AG04450 (cell line): ENCODE results near the gene LONP1. TPM values are rescaled to one million over a fixed set of nuclear protein-coding genes. Genes with fewer than 3 reads are reported as not detected.
"Not testable (repeated sequence)": the region's sequence is repeated elsewhere in the genome, so short reads cannot be mapped to it uniquely, and the experiment has no call there.

Experiments used
- CTCF ChIA-PET: fragments of 300-600, 350-600 bp; formaldehyde crosslinking; extraction: SDS; loops from one replicate; lab custom pipeline; 2022; ENCODE audit warnings: antibody characterized with exemption, inconsistent platforms; lab: Charles Lee
- POLR2A ChIA-PET: fragments of 350-600 bp; formaldehyde crosslinking; extraction: SDS; loops from one replicate; lab custom pipeline; 2021; ENCODE audit warnings: antibody characterized with exemption, inconsistent platforms; lab: Yijun Ruan, JAX
- DNase-seq: peaks from one replicate; pipeline ENCODE4 v3.0.0-alpha.2; 2011; ENCODE audit warnings: low read depth, low spot score
- H3K27ac ChIP-seq: one replicate; pipeline ENCODE4 v1.5.1; 2012; ENCODE audit warnings: low read depth, low read length, control low read depth
- H3K27me3 ChIP-seq: one replicate; pipeline ENCODE4 v1.6.0; 2012; ENCODE audit warnings: low read length; ENCODE audit not compliant: control insufficient read depth, insufficient read depth
- H3K4me3 ChIP-seq: 2 replicates; pipeline ENCODE4 v1.5.1; 2011; ENCODE audit warnings: mild to moderate bottlenecking, low read depth, low read length, control low read depth
- H3K9me3 ChIP-seq: 2 replicates; pipeline ENCODE4 v1.5.1; 2012; ENCODE audit warnings: low read length; ENCODE audit not compliant: control insufficient read depth, insufficient read depth
- polyA plus RNA-seq: library from polyadenylated mRNA; depleted of rRNA; stranded (reverse); fragments of >200 nt; gene quantifications from 2 replicates; pipeline ENCODE4 v1.2.3, GENCODE V29; 2011
- TF ChIP-seq, protein P1 (sequence below): IDR thresholded peaks from 2 replicates; pipeline ENCODE4 v1.5.1; 2011; ENCODE audit warnings: low read depth, low read length, control low read depth, inconsistent platforms

Gene LONP1
- polyA plus RNA-seq, 1 experiment: 37.8 TPM

- no peak for DNase-seq
- Histone ChIP-seq H3K9me3 (no peaks in the 10 kb centered on the region), H3K4me3 (no peak overlapping the region), H3K27ac (no peak overlapping the region), H3K27me3 (no peaks in the 10 kb centered on the region)
- CTCF ChIA-PET: no interaction called here
- TF ChIP-seq, protein P1, sequence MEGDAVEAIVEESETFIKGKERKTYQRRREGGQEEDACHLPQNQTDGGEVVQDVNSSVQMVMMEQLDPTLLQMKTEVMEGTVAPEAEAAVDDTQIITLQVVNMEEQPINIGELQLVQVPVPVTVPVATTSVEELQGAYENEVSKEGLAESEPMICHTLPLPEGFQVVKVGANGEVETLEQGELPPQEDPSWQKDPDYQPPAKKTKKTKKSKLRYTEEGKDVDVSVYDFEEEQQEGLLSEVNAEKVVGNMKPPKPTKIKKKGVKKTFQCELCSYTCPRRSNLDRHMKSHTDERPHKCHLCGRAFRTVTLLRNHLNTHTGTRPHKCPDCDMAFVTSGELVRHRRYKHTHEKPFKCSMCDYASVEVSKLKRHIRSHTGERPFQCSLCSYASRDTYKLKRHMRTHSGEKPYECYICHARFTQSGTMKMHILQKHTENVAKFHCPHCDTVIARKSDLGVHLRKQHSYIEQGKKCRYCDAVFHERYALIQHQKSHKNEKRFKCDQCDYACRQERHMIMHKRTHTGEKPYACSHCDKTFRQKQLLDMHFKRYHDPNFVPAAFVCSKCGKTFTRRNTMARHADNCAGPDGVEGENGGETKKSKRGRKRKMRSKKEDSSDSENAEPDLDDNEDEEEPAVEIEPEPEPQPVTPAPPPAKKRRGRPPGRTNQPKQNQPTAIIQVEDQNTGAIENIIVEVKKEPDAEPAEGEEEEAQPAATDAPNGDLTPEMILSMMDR: no peak
- POLR2A ChIA-PET: no interaction called here
These were observed 33.8 kb upstream of the LONP1 start for GRCh38 chr19:5753743-5754142.

DNA sequence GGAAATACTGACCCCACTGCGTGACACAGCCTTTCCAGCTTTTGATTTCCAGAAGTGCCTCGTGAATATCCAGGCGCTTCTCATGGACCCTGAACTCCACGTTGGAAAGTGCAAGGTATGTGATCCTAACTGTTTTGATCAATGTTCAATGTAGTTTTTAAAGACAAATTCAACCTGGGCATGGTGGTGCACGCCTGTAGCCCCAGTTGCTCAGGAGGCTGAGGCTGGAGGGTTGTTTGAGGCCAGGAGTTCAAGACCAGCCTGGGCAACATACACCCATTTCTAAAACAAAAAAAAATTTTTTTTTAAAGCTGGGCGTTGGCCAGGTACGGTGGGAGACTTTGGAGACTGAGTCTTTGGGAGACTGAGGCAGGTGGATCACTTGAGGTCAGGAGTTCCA is 31.8 kb upstream of the LONP1 start:
- H3K27me3 ChIP-seq: no peaks in the 10 kb centered on the region
- H3K9me3 ChIP-seq: no peaks in the 10 kb centered on the region
- ChIA-PET CTCF (interaction anchor here (0.6 kb wide), 1 partner anchor 22 kb away, joined by 5 read pairs; no protein-coding TSS in a partner anchor), POLR2A (no interaction called here)
- TF ChIP-seq, protein P1: no peak
- no peak for DNase-seq
- no peak overlapping the region for H3K27ac ChIP-seq
- no peak overlapping the region for H3K4me3 ChIP-seq

- H3K27ac ChIP-seq: no peak overlapping the region
- H3K9me3 ChIP-seq: no peaks in the 10 kb centered on the region
- ChIA-PET POLR2A (interaction anchor here (0.6 kb wide), 2 partner anchors 43 to 1601 kb away, joined by 4 to 10 read pairs; no protein-coding TSS in a partner anchor), CTCF (interaction anchor here (0.6 kb wide), 1 partner anchor 268 kb away, joined by 4 read pairs; no protein-coding TSS in a partner anchor)
- no peak overlapping the region for H3K4me3 ChIP-seq
- peaks cover 2% of the 10 kb centered on the region for H3K27me3 ChIP-seq
- TF ChIP-seq, protein P1: no peak
- DNase-seq: no peak
These were observed 29.6 kb upstream of the LONP1 start for GRCh38 chr19:5749505-5749904.

DNA sequence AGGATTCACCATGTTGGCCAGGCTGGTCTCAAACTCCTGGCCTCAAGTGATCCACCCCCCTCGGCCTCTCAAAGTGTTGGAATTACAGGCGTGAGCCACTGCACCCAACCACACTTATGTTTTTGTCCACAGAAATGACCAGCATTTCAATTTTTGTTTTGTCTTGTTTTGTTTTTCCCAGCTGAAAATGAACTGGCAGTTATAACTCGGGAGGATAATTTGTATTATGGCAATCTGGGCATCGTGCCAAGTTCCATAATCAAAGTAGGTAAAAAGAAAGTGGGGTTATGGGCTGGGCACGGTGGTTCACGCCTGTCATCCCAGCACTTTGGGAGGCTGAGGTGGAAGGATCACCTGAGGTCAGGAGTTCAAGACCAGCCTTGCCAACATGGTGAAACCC is 29.0 kb upstream of the LONP1 start:
- H3K27ac ChIP-seq, H3K9me3 ChIP-seq, H3K4me3 ChIP-seq, POLR2A ChIA-PET, H3K27me3 ChIP-seq, DNase-seq: not testable (repeated sequence)
- CTCF ChIA-PET: interaction anchor here (0.6 kb wide), 1 partner anchor 269 kb away, joined by 4 read pairs; no protein-coding TSS in a partner anchor

DNA sequence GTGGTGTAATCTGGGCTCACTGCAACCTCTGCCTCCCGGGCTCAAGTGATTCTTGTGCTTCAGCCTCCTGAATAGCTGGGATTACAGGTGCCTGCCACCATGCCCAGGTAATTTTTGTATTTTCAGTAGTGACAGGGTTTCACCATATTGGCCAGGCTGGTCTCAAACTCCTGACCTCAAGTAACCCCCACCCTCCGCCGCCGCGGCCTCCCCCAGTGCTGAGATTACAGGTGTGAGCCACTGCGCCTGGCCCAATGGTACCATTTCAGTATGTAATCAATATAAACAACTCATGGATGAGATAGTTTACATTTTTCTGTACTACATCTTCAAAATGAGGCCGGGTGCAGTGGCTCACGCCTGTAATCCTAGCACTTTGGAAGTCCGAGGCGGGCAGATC is 25.1 kb upstream of the LONP1 start:
- H3K27ac ChIP-seq, CTCF ChIA-PET, H3K4me3 ChIP-seq, H3K9me3 ChIP-seq, DNase-seq, H3K27me3 ChIP-seq, POLR2A ChIA-PET: not testable (repeated sequence)

- POLR2A ChIA-PET: interaction anchor here (0.5 to 0.6 kb wide), 2 partner anchors 11 to 41 kb away, joined by 3 to 4 read pairs; no protein-coding TSS in a partner anchor
- H3K9me3 ChIP-seq: no peaks in the 10 kb centered on the region
- DNase-seq: no peak
- no peak overlapping the region for H3K27ac ChIP-seq
- no peak overlapping the region for H3K4me3 ChIP-seq
- CTCF ChIA-PET: interaction anchor here (0.6 kb wide), 1 partner anchor 30 kb away, joined by 3 read pairs; no protein-coding TSS in a partner anchor
- peaks cover 4% of the 10 kb centered on the region for H3K27me3 ChIP-seq
- TF ChIP-seq, protein P1: no peak
These were observed 23.7 kb upstream of the LONP1 start for GRCh38 chr19:5743630-5744029.
